Keratinocyte (primary cell): ENCODE data around the gene MBP. TPM values are rescaled to one million over a fixed set of nuclear protein-coding genes. Genes with fewer than 3 reads are reported as not detected.
A peak's percentile ranks its signal among the peaks of the same experiment; 100 is the strongest.

Experiments
- DNase-seq: peaks from one replicate; pipeline ENCODE4 v3.0.0-alpha.2; 2011; ENCODE audit warnings: low read depth, missing footprints, low spot score
- FAIRE-seq: peaks from 2 replicates; lab custom pipeline; 2011; peaks lifted over from hg19 to GRCh38; lab: Jason Lieb, UNC
- H2AFZ ChIP-seq: 2 replicates; pipeline ENCODE4 v1.6.0; 2012; ENCODE audit warnings: low read length, control low read depth, inconsistent platforms; ENCODE audit not compliant: control insufficient read depth
- H3K27ac ChIP-seq: 2 replicates; pipeline ENCODE4 v1.5.1; 2011; ENCODE audit warnings: low read length; ENCODE audit not compliant: control insufficient read depth, insufficient read depth
- H3K27me3 ChIP-seq: 3 replicates; pipeline ENCODE4 v1.6.0; 2011; ENCODE audit warnings: low read length; ENCODE audit not compliant: control insufficient read depth, insufficient read depth; ENCODE audit errors: extremely low read depth
- H3K36me3 ChIP-seq, 2 experiments: 2 replicates in 1 of 2; 3 replicates in 1 of 2; pipeline ENCODE4 v1.5.1; 2011; ENCODE audit warnings: low read length in 2 of 2, mild to moderate bottlenecking in 1 of 2; ENCODE audit not compliant: control insufficient read depth in 2 of 2, insufficient read depth in 2 of 2; ENCODE audit errors: extremely low read depth in 1 of 2
- H3K4me1 ChIP-seq: 3 replicates; pipeline ENCODE4 v1.5.1; 2011; ENCODE audit warnings: low read length; ENCODE audit not compliant: control insufficient read depth, insufficient read depth; ENCODE audit errors: extremely low read depth
- H3K4me2 ChIP-seq: 3 replicates; pipeline ENCODE4 v1.6.0; 2011; ENCODE audit warnings: low read depth, low read length; ENCODE audit not compliant: control insufficient read depth, insufficient read depth; ENCODE audit errors: extremely low read depth
- H3K4me3 ChIP-seq, 3 experiments: fragments of 200-600 bp in 1 of 3; sonication (generic) in 1 of 3; 2 replicates in 2 of 3; 3 replicates in 1 of 3; pipeline ENCODE4 v1.5.1; 2011 to 2016; ENCODE audit warnings: low read length in 3 of 3, mild to moderate bottlenecking in 3 of 3, control low read depth in 2 of 3, inconsistent platforms in 1 of 3, low read depth in 1 of 3, mixed read lengths in 1 of 3, mixed run types in 1 of 3, moderate library complexity in 1 of 3; ENCODE audit not compliant: control insufficient read depth in 2 of 3, insufficient read depth in 2 of 3; ENCODE audit errors: extremely low read depth in 1 of 3
- H3K79me2 ChIP-seq: 2 replicates; pipeline ENCODE4 v1.6.0; 2012; ENCODE audit warnings: low read length; ENCODE audit not compliant: control insufficient read depth, insufficient read depth
- H3K9ac ChIP-seq: 3 replicates; pipeline ENCODE4 v1.6.0; 2011; ENCODE audit warnings: low read length; ENCODE audit not compliant: control insufficient read depth, insufficient read depth; ENCODE audit errors: extremely low read depth
- H3K9me1 ChIP-seq: 3 replicates; pipeline ENCODE4 v1.6.0; 2011; ENCODE audit warnings: low read length; ENCODE audit not compliant: control insufficient read depth, insufficient read depth; ENCODE audit errors: extremely low read depth
- H3K9me3 ChIP-seq: 2 replicates; pipeline ENCODE4 v1.5.1; 2012; ENCODE audit warnings: low read depth, low read length; ENCODE audit not compliant: control insufficient read depth
- H4K20me1 ChIP-seq: 3 replicates; pipeline ENCODE4 v1.6.0; 2011; ENCODE audit warnings: low read length; ENCODE audit not compliant: control insufficient read depth, insufficient read depth; ENCODE audit errors: extremely low read depth
- CTCF ChIP-seq, 3 experiments: IDR thresholded peaks in 1 of 3; conservative IDR thresholded peaks in 1 of 3; optimal IDR thresholded peaks in 1 of 3; 2 replicates in 2 of 3; 3 replicates in 1 of 3; pipeline versions ENCODE3 to v1.5.1; 2011; ENCODE audit warnings: low read length in 3 of 3, mild to moderate bottlenecking in 3 of 3, moderate library complexity in 2 of 3, control low read depth in 1 of 3, inconsistent platforms in 1 of 3; ENCODE audit not compliant: insufficient read depth in 2 of 3; ENCODE audit errors: extremely low read depth in 1 of 3
- EZH2 ChIP-seq: IDR thresholded peaks from one replicate; pipeline ENCODE4 v1.6.1; 2012; ENCODE audit warnings: inconsistent platforms, mild to moderate bottlenecking, low read length, moderate library complexity
- dilution Hi-C: fragments of 300-500 bp; cut with MboI; formaldehyde crosslinking; loops from one replicate; pipeline ENCODE4 v1.7.0; 2020; ENCODE audit warnings: low sequenced_read_pairs; ENCODE audit not compliant: extremely low pct_ligation_motif_present
- polyA minus RNA-seq, 3 experiments: library from RNA; depleted of rRNA, polyadenylated mRNA; stranded (reverse); fragments of >200 nt; gene quantifications; 1 replicate in 1 of 3; 2 replicates in 1 of 3; 3 replicates in 1 of 3; pipeline ENCODE4 v1.2.3, GENCODE V29; 2011
- polyA plus RNA-seq, 5 experiments: library from polyadenylated mRNA; depleted of rRNA in 3 of 5; stranded (reverse) in 3 of 5; stranded (forward) in 1 of 5; unstranded in 1 of 5; fragments of >200 nt; gene quantifications; 1 replicate in 1 of 5; 2 replicates in 3 of 5; 3 replicates in 1 of 5; pipeline versions ENCODE4 v1.2.1 to v1.2.3, GENCODE V29; 2011 to 2012; ENCODE audit warnings: missing spikeins in 2 of 5, low read depth in 1 of 5, low replicate concordance in 1 of 5

The MBP gene
- polyA plus RNA-seq (30.7 to 38.7 TPM (median 35.6 TPM) in 3 replicates), polyA minus RNA-seq (49.5 to 66.1 TPM (median 52.8 TPM) in 3 replicates)
- polyA plus RNA-seq (2011; ENCODE audit: low read depth) = 38.5 TPM
- 30.1 and 40.6 TPM in 2 replicates for polyA plus RNA-seq (2011; cell fraction: cytosol; rRNA removed)
- 39.0 and 41.5 TPM in 2 replicates for polyA plus RNA-seq (2011; cell fraction: nucleus; rRNA removed)
- polyA plus RNA-seq (2012; ENCODE audit: low replicate concordance) = 25.6 and 33.7 TPM in 2 replicates
- polyA minus RNA-seq (2011; cell fraction: cytosol; rRNA and poly(A)+ RNA removed) = 49.3 TPM
- 33.8 and 64.1 TPM in 2 replicates for polyA minus RNA-seq (2011; cell fraction: nucleus; rRNA and poly(A)+ RNA removed)

DNA sequence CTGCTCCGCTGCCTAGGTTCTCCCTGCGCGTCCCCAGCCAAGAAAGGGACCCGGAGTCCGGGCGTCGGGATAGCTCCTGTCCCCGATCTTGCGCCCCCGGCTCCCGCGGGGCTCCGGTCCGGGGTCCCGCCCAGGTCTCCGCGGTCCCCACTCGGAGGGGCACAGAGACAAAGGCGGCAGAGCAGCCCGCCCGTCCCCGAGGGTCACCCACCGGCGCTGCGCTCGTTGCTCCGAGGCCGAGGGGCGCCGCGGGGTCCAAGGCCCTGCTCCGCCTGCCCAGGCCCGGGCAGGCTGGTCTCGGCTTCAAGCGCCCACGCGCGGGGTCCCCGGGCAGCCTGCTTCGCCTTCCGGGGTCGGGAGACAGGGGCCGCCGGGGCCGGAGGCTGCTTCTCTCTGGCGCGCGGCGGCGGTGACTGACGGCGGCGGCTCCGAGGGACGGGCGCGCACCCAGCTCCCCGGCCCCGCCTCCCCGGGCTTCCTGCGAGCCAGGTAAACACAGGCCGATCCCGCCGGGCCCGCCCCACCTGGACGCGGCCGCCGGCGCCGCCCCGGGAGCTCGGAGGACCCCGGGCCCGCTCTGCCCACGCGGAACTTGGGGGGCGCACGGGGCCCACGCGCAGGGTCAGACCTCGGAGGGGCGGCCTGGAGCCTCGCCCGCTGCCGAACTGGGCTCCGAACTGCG lies at the start of gene MBP:
Gene MBP (minus strand): TSS at position 415 of the 682 bp plus-strand sequence. CDS start 27,522 bp downstream, outside the sequence.
- peak within 1 kb of the TSS; percentile 62 to 89 (median 71) for H3K4me3 ChIP-seq
- dilution Hi-C loops = no loop called here
- H3K9ac ChIP-seq = peak within 1 kb of the TSS; percentile 81
- peak within 1 kb of the TSS; percentile 94 for H3K27ac ChIP-seq
- no peaks in the 10 kb centered on the region for H3K9me1 ChIP-seq
- peak within 1 kb of the TSS; percentile 63 for H2AFZ ChIP-seq
- peak within 1 kb of the TSS; percentile 72 for H3K4me2 ChIP-seq
- H3K4me1 ChIP-seq = peaks cover 29% of the 10 kb centered on the region
- H3K27me3 ChIP-seq = no peaks in the 10 kb centered on the region
- no peak for DNase-seq
- TF ChIP-seq EZH2 (no peak), CTCF (optimal IDR thresholded peaks at IDR 0.05 in 1 of 3, IDR thresholded peaks at IDR 0.05 in 1 of 3, conservative IDR thresholded peaks at IDR 0.05 in 1 of 3; ENCODE audit: extremely low read depth in 1 of 3, insufficient read depth in 2 of 3, low read length in 3 of 3) (no peak)
- no peak for FAIRE-seq
- H3K9me3 ChIP-seq = no peaks in the 10 kb centered on the region
- H3K79me2 ChIP-seq = peaks cover 18% of the 10 kb centered on the region
- H4K20me1 ChIP-seq = no peaks in the 10 kb centered on the region
- H3K36me3 ChIP-seq = peaks cover 0 to 3% of the 10 kb centered on the region in 2 experiments

- Histone ChIP-seq H3K9me3 (no peaks in the 10 kb centered on the region), H3K27me3 (no peaks in the 10 kb centered on the region), H2AFZ (no peak overlapping the region), H3K79me2 (no peaks in the 10 kb centered on the region), H3K27ac (no peak overlapping the region), H3K4me2 (no peak overlapping the region), H3K36me3 (no peaks in the 10 kb centered on the region), H3K9me1 (no peaks in the 10 kb centered on the region), H3K4me3 (no peak overlapping the region), H3K4me1 (no peaks in the 10 kb centered on the region), H4K20me1 (no peaks in the 10 kb centered on the region), H3K9ac (no peak overlapping the region)
- TF ChIP-seq CTCF (optimal IDR thresholded peaks at IDR 0.05 in 1 of 3, IDR thresholded peaks at IDR 0.05 in 1 of 3, conservative IDR thresholded peaks at IDR 0.05 in 1 of 3; ENCODE audit: extremely low read depth in 1 of 3, insufficient read depth in 2 of 3, low read length in 3 of 3) = no peak
- no peak for TF ChIP-seq EZH2
- dilution Hi-C loops = no loop called here
- no peak for FAIRE-seq
- DNase-seq = no peak
These were observed 49.5 kb upstream of the MBP start for GRCh38 chr18:77181950-77182707.
